ENCODE data around the gene TEAD3. TPM values are rescaled to one million over a fixed set of nuclear protein-coding genes. Genes with fewer than 3 reads are reported as not detected.
A peak's percentile ranks its signal among the peaks of the same experiment; 100 is the strongest.

Gene TEAD3
- total RNA-seq, 1 donor from 2014 or later = 43.4 TPM

GRCh38 chr6:35473850-35474130 lies 23.1 kb downstream of the TEAD3 start:
- Mint-ChIP-seq H3K4me3 (ENCODE audit: low read depth) (no peak overlapping the region), H3K27me3 (no peaks in the 10 kb centered on the region), H3K9me3 (ENCODE audit: low read depth) (no peaks in the 10 kb centered on the region), H3K27ac (no peak overlapping the region), H3K4me1 (ENCODE audit: low read depth) (peaks cover 23% of the 10 kb centered on the region), H3K36me3 (ENCODE audit: insufficient read depth) (peaks cover 23% of the 10 kb centered on the region)
- DNase-seq (ENCODE audit: low spot score, unreplicated experiment) = no peak
- no peak for TF ChIP-seq CTCF (IDR thresholded peaks at IDR 0.05; ENCODE audit: unreplicated experiment)

- no peak for DNase-seq (ENCODE audit: low spot score, unreplicated experiment)
- Mint-ChIP-seq H3K9me3 (ENCODE audit: low read depth) (no peaks in the 10 kb centered on the region), H3K27ac (no peak overlapping the region), H3K4me3 (ENCODE audit: low read depth) (no peak overlapping the region), H3K27me3 (no peaks in the 10 kb centered on the region), H3K36me3 (ENCODE audit: insufficient read depth) (peaks cover 20% of the 10 kb centered on the region), H3K4me1 (ENCODE audit: low read depth) (peaks cover 23% of the 10 kb centered on the region)
- TF ChIP-seq CTCF (IDR thresholded peaks at IDR 0.05; ENCODE audit: unreplicated experiment) = no peak
Measured at GRCh38 chr6:35473075-35473849, 23.6 kb downstream of the TEAD3 start.

GRCh38 chr6:35471836-35472345 lies 25.0 kb downstream of the TEAD3 start:
- Mint-ChIP-seq H3K9me3 (ENCODE audit: low read depth) (no peaks in the 10 kb centered on the region), H3K27me3 (no peaks in the 10 kb centered on the region), H3K27ac (peak overlapping the region; percentile 52), H3K36me3 (ENCODE audit: insufficient read depth) (peaks cover 19% of the 10 kb centered on the region), H3K4me3 (ENCODE audit: low read depth) (peak overlapping the region; percentile 16), H3K4me1 (ENCODE audit: low read depth) (peaks cover 26% of the 10 kb centered on the region)
- DNase-seq (ENCODE audit: low spot score, unreplicated experiment) = no peak
- TF ChIP-seq CTCF (IDR thresholded peaks at IDR 0.05; ENCODE audit: unreplicated experiment) = no peak

GRCh38 chr6:35470663-35471120 lies 26.2 kb downstream of the TEAD3 start:
- Mint-ChIP-seq H3K9me3 (ENCODE audit: low read depth) (no peaks in the 10 kb centered on the region), H3K4me1 (ENCODE audit: low read depth) (peaks cover 26% of the 10 kb centered on the region), H3K27me3 (no peaks in the 10 kb centered on the region), H3K27ac (peak overlapping the region; percentile 69), H3K4me3 (ENCODE audit: low read depth) (peak overlapping the region; percentile 97), H3K36me3 (ENCODE audit: insufficient read depth) (peaks cover 15% of the 10 kb centered on the region)
- no peak for TF ChIP-seq CTCF (IDR thresholded peaks at IDR 0.05; ENCODE audit: unreplicated experiment)
- no peak for DNase-seq (ENCODE audit: low spot score, unreplicated experiment)

GRCh38 chr6:35469751-35470662 lies 26.9 kb downstream of the TEAD3 start:
- H3K4me3 Mint-ChIP-seq (ENCODE audit: low read depth) = peak overlapping the region; percentile 97
- TF ChIP-seq CTCF (IDR thresholded peaks at IDR 0.05; ENCODE audit: unreplicated experiment) = no peak
- peaks cover 15% of the 10 kb centered on the region for H3K36me3 Mint-ChIP-seq (ENCODE audit: insufficient read depth)
- H3K4me1 Mint-ChIP-seq (ENCODE audit: low read depth) = peaks cover 26% of the 10 kb centered on the region
- peak overlapping the region; percentile 100 for H3K27ac Mint-ChIP-seq
- no peaks in the 10 kb centered on the region for H3K9me3 Mint-ChIP-seq (ENCODE audit: low read depth)
- no peak for DNase-seq (ENCODE audit: low spot score, unreplicated experiment)
- H3K27me3 Mint-ChIP-seq = no peaks in the 10 kb centered on the region

All from progenitor cell of endocrine pancreas (in vitro differentiated cells).